Measurements from ENCODE around the gene SLC30A5.

The SLC30A5 gene

GRCh38 chr5:69115526-69115925 lies 21.7 kb downstream of the SLC30A5 start:
- Histone ChIP-seq H2AFZ (ENCODE audit: insufficient read depth, low read length, poor library complexity) (no peak overlapping the region), H2BK120ac (ENCODE audit: insufficient read depth, low read length, poor library complexity) (no peak overlapping the region), H3K9ac (ENCODE audit: low read length) (no peak overlapping the region), H3K4me1 (ENCODE audit: control insufficient read depth in 1 of 2, insufficient read depth in 2 of 2, low read length in 2 of 2) (no peaks in the 10 kb centered on the region), H3K79me2 (ENCODE audit: control insufficient read depth, insufficient read depth, low read length, poor library complexity) (no peaks in the 10 kb centered on the region), H3K4me2 (ENCODE audit: low read length) (no peak overlapping the region), H3K4ac (ENCODE audit: low read depth, low read length) (no peak overlapping the region), H3K27ac (ENCODE audit: low read depth, low read length) (no peak overlapping the region), H4K91ac (ENCODE audit: low read depth, low read length) (no peak overlapping the region), H4K12ac (ENCODE audit: low read depth, low read length) (no peak overlapping the region), H3K18ac (ENCODE audit: low read length) (no peak overlapping the region), H2BK5ac (ENCODE audit: low read depth, low read length, poor library complexity) (no peak overlapping the region), H2BK12ac (ENCODE audit: low read length) (no peak overlapping the region), H4K8ac (ENCODE audit: low read depth, low read length) (no peak overlapping the region), H3K4me3 (ENCODE audit: low read depth, low read length) (no peak overlapping the region), H3K14ac (ENCODE audit: low read length) (no peak overlapping the region), H3K27me3 (ENCODE audit: insufficient read depth, low read length) (no peaks in the 10 kb centered on the region), H3K23ac (ENCODE audit: low read length) (no peak overlapping the region), H3K9me3 (ENCODE audit: insufficient read depth, low read depth, low read length) (no peaks in the 10 kb centered on the region), H3K36me3 (ENCODE audit: control insufficient read depth in 1 of 2, insufficient read depth in 2 of 2, low read length in 2 of 2) (peaks cover 6 to 14% of the 10 kb centered on the region in 2 experiments), H3K79me1 (ENCODE audit: low read length) (no peaks in the 10 kb centered on the region), H2AK5ac (ENCODE audit: low read length) (no peak overlapping the region)
- no CpG with 5 or more reads among the region's 3 CpGs for WGBS (ENCODE audit: extremely low coverage, insufficient coverage, insufficient read length)
- no peak for DNase-seq

GRCh38 chr5:69129413-69129812 lies 35.6 kb downstream of the SLC30A5 start:
- Histone ChIP-seq H2AFZ (ENCODE audit: insufficient read depth, low read length, poor library complexity) (no peak overlapping the region), H4K12ac (ENCODE audit: low read depth, low read length) (no peak overlapping the region), H3K14ac (ENCODE audit: low read length) (no peak overlapping the region), H4K8ac (ENCODE audit: low read depth, low read length) (no peak overlapping the region), H3K9ac (ENCODE audit: low read length) (no peak overlapping the region), H3K4ac (ENCODE audit: low read depth, low read length) (no peak overlapping the region), H3K23ac (ENCODE audit: low read length) (no peak overlapping the region), H2BK120ac (ENCODE audit: insufficient read depth, low read length, poor library complexity) (no peak overlapping the region), H2BK5ac (ENCODE audit: low read depth, low read length, poor library complexity) (no peak overlapping the region), H3K4me1 (ENCODE audit: control insufficient read depth in 1 of 2, insufficient read depth in 2 of 2, low read length in 2 of 2) (no peaks in the 10 kb centered on the region), H3K27ac (ENCODE audit: low read depth, low read length) (no peak overlapping the region), H3K79me2 (ENCODE audit: control insufficient read depth, insufficient read depth, low read length, poor library complexity) (no peaks in the 10 kb centered on the region), H3K79me1 (ENCODE audit: low read length) (no peaks in the 10 kb centered on the region), H3K4me2 (ENCODE audit: low read length) (no peak overlapping the region), H3K36me3 (ENCODE audit: control insufficient read depth in 1 of 2, insufficient read depth in 2 of 2, low read length in 2 of 2) (peaks cover 16 to 20% of the 10 kb centered on the region in 2 experiments), H4K91ac (ENCODE audit: low read depth, low read length) (no peak overlapping the region), H3K9me3 (ENCODE audit: insufficient read depth, low read depth, low read length) (no peaks in the 10 kb centered on the region), H2AK5ac (ENCODE audit: low read length) (no peak overlapping the region), H2BK12ac (ENCODE audit: low read length) (no peak overlapping the region), H3K18ac (ENCODE audit: low read length) (no peak overlapping the region), H3K27me3 (ENCODE audit: insufficient read depth, low read length) (no peaks in the 10 kb centered on the region), H3K4me3 (ENCODE audit: low read depth, low read length) (no peak overlapping the region)
- peak; percentile 10 to 86 for DNase-seq

- Histone ChIP-seq H4K12ac (ENCODE audit: low read depth, low read length) (no peak overlapping the region), H3K79me1 (ENCODE audit: low read length) (no peaks in the 10 kb centered on the region), H2BK5ac (ENCODE audit: low read depth, low read length, poor library complexity) (no peak overlapping the region), H2AK5ac (ENCODE audit: low read length) (no peak overlapping the region), H2AFZ (ENCODE audit: insufficient read depth, low read length, poor library complexity) (no peak overlapping the region), H2BK120ac (ENCODE audit: insufficient read depth, low read length, poor library complexity) (no peak overlapping the region), H3K23ac (ENCODE audit: low read length) (no peak overlapping the region), H3K27me3 (ENCODE audit: insufficient read depth, low read length) (no peaks in the 10 kb centered on the region), H3K4ac (ENCODE audit: low read depth, low read length) (no peak overlapping the region), H3K4me3 (ENCODE audit: low read depth, low read length) (no peak overlapping the region), H3K14ac (ENCODE audit: low read length) (no peak overlapping the region), H3K36me3 (ENCODE audit: control insufficient read depth in 1 of 2, insufficient read depth in 2 of 2, low read length in 2 of 2) (peaks cover 10 to 13% of the 10 kb centered on the region in 2 experiments), H4K91ac (ENCODE audit: low read depth, low read length) (no peak overlapping the region), H3K4me2 (ENCODE audit: low read length) (no peak overlapping the region), H3K4me1 (ENCODE audit: control insufficient read depth in 1 of 2, insufficient read depth in 2 of 2, low read length in 2 of 2) (no peaks in the 10 kb centered on the region), H3K9me3 (ENCODE audit: insufficient read depth, low read depth, low read length) (no peaks in the 10 kb centered on the region), H3K27ac (ENCODE audit: low read depth, low read length) (no peak overlapping the region), H3K9ac (ENCODE audit: low read length) (no peak overlapping the region), H3K18ac (ENCODE audit: low read length) (no peak overlapping the region), H3K79me2 (ENCODE audit: control insufficient read depth, insufficient read depth, low read length, poor library complexity) (no peaks in the 10 kb centered on the region), H4K8ac (ENCODE audit: low read depth, low read length) (no peak overlapping the region), H2BK12ac (ENCODE audit: low read length) (no peak overlapping the region)
- peak in 1 of 2 donors; percentile 64 for DNase-seq
- WGBS (ENCODE audit: extremely low coverage, insufficient coverage, insufficient read length): no CpG with 5 or more reads among the region's 2 CpGs
Measured at GRCh38 chr5:69130241-69130640, 36.4 kb downstream of the SLC30A5 start.

GRCh38 chr5:69131304-69131703 lies 37.5 kb downstream of the SLC30A5 start:
- Histone ChIP-seq H3K79me1 (ENCODE audit: low read length) (no peaks in the 10 kb centered on the region), H3K4me3 (ENCODE audit: low read depth, low read length) (no peak overlapping the region), H3K4ac (ENCODE audit: low read depth, low read length) (no peak overlapping the region), H3K14ac (ENCODE audit: low read length) (no peak overlapping the region), H2BK5ac (ENCODE audit: low read depth, low read length, poor library complexity) (no peak overlapping the region), H4K91ac (ENCODE audit: low read depth, low read length) (no peak overlapping the region), H3K36me3 (ENCODE audit: control insufficient read depth in 1 of 2, insufficient read depth in 2 of 2, low read length in 2 of 2) (peaks cover 8 to 9% of the 10 kb centered on the region in 2 experiments), H2BK120ac (ENCODE audit: insufficient read depth, low read length, poor library complexity) (no peak overlapping the region), H3K23ac (ENCODE audit: low read length) (no peak overlapping the region), H3K9me3 (ENCODE audit: insufficient read depth, low read depth, low read length) (no peaks in the 10 kb centered on the region), H4K8ac (ENCODE audit: low read depth, low read length) (no peak overlapping the region), H4K12ac (ENCODE audit: low read depth, low read length) (no peak overlapping the region), H2AFZ (ENCODE audit: insufficient read depth, low read length, poor library complexity) (no peak overlapping the region), H2AK5ac (ENCODE audit: low read length) (no peak overlapping the region), H3K79me2 (ENCODE audit: control insufficient read depth, insufficient read depth, low read length, poor library complexity) (no peaks in the 10 kb centered on the region), H2BK12ac (ENCODE audit: low read length) (no peak overlapping the region), H3K4me2 (ENCODE audit: low read length) (no peak overlapping the region), H3K27me3 (ENCODE audit: insufficient read depth, low read length) (no peaks in the 10 kb centered on the region), H3K27ac (ENCODE audit: low read depth, low read length) (no peak overlapping the region), H3K9ac (ENCODE audit: low read length) (no peak overlapping the region), H3K18ac (ENCODE audit: low read length) (no peak overlapping the region), H3K4me1 (ENCODE audit: control insufficient read depth in 1 of 2, insufficient read depth in 2 of 2, low read length in 2 of 2) (no peaks in the 10 kb centered on the region)
- DNase-seq: peak; percentile 50 to 82
